Measurements from ENCODE around the gene TRIM47. TPM values are rescaled to one million over a fixed set of nuclear protein-coding genes. Genes with fewer than 3 reads are reported as not detected.

Gene TRIM47
- total RNA-seq, 1 donor from 2014 or later: 21.0 TPM

DNA sequence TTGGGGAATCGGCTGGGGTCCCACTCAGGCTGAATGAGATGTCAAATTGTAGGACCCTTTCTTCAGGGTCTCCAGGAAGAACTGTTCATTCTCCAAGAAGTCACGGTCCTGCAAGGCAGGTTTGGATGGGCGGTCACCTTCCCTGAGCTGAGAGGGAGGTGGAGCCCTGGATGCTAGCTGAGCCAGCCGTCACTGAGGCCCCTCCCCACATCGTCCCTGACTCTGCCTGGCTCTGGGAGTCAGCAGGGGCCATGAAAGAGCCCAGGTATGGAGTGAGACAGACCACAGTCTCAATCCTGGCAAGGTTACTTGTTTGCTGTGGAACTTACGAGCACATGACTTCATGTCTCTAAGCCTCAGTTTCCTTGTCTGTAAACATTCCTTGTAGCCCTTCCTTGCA, 32.3 kb upstream of the TRIM47 start:
- TF ChIP-seq, protein P1, sequence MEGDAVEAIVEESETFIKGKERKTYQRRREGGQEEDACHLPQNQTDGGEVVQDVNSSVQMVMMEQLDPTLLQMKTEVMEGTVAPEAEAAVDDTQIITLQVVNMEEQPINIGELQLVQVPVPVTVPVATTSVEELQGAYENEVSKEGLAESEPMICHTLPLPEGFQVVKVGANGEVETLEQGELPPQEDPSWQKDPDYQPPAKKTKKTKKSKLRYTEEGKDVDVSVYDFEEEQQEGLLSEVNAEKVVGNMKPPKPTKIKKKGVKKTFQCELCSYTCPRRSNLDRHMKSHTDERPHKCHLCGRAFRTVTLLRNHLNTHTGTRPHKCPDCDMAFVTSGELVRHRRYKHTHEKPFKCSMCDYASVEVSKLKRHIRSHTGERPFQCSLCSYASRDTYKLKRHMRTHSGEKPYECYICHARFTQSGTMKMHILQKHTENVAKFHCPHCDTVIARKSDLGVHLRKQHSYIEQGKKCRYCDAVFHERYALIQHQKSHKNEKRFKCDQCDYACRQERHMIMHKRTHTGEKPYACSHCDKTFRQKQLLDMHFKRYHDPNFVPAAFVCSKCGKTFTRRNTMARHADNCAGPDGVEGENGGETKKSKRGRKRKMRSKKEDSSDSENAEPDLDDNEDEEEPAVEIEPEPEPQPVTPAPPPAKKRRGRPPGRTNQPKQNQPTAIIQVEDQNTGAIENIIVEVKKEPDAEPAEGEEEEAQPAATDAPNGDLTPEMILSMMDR (IDR thresholded peaks at IDR 0.05): no peak
- H3K9me3 ChIP-seq: no peaks in the 10 kb centered on the region
- H3K27ac ChIP-seq: peak overlapping the region; percentile 2
- ATAC-seq: peak; percentile 28 to 54
- no peak for DNase-seq
- H3K4me1 ChIP-seq: peaks cover 36% of the 10 kb centered on the region
- H3K4me3 ChIP-seq: no peak overlapping the region
- peaks cover 8% of the 10 kb centered on the region for H3K36me3 ChIP-seq
- intact Hi-C loops (cut with DNase I): no loop called here
- no peaks in the 10 kb centered on the region for H3K27me3 ChIP-seq (ENCODE audit: low read depth)

GRCh38 chr17:75909812-75910274, 31.5 kb upstream of the TRIM47 start:
- TF ChIP-seq, protein P1 (IDR thresholded peaks at IDR 0.05): no peak
- DNase-seq: no peak
- intact Hi-C loops (cut with DNase I): loop anchor here (10.0 kb wide), 1 partner anchor 95 kb away; the partner anchor contains the start of gene CDK3
- Histone ChIP-seq H3K27ac (peak overlapping the region; percentile 64), H3K4me1 (peaks cover 43% of the 10 kb centered on the region), H3K36me3 (peaks cover 8% of the 10 kb centered on the region), H3K27me3 (ENCODE audit: low read depth) (no peaks in the 10 kb centered on the region), H3K4me3 (no peak overlapping the region), H3K9me3 (no peaks in the 10 kb centered on the region)
- ATAC-seq: no peak

DNA sequence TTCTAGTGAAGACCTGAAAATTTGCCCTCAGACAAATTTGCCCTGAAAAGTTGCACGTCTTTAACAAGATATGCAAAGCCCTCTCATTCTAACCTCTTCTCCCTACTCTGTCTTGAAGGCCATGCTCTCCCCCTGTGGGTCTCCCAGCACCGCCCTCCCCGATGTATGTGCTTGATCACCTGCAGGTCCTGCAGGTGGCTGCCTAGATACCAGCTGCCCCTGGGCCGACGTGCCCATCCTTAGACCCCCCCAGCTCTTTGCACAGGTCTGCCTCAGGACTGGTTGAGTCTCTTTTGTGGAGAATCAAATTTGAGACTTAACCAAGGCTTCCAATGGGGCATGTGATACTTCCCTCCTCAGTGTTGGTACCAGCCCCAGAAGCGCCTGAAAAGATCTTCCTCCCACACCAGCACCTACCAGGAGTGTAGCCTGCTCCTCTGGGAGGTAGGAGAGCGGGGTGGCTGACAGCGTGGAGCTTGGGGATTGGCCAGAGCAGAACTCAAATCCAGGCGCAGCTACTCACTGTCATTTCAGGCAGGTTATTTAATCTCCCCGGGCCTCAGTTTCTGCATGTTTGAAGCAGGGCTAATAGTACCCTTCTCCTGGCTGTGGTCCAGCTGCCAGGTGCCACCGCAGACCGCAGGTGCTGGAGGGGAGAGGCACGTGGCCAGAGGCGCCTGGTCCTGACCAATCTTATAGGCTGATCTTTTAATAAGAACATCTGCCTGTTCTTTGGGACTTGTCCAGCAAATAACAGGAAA, 30.9 kb upstream of the TRIM47 start:
- ATAC-seq: no peak
- no peaks in the 10 kb centered on the region for H3K9me3 ChIP-seq
- TF ChIP-seq, protein P1 (IDR thresholded peaks at IDR 0.05): no peak
- intact Hi-C loops (cut with DNase I): loop anchor here (10.0 kb wide), 1 partner anchor 96 kb away; the partner anchor contains the start of gene CDK3
- H3K4me1 ChIP-seq: peaks cover 44% of the 10 kb centered on the region
- no peaks in the 10 kb centered on the region for H3K27me3 ChIP-seq (ENCODE audit: low read depth)
- peaks cover 8% of the 10 kb centered on the region for H3K36me3 ChIP-seq
- DNase-seq: no peak
- H3K4me3 ChIP-seq: no peak overlapping the region
- peak overlapping the region; percentile 64 for H3K27ac ChIP-seq

GRCh38 chr17:75908201-75908600, 29.8 kb upstream of the TRIM47 start:
- TF ChIP-seq, protein P1 (IDR thresholded peaks at IDR 0.05): no peak
- H3K4me1 ChIP-seq: peaks cover 54% of the 10 kb centered on the region
- H3K36me3 ChIP-seq: peaks cover 3% of the 10 kb centered on the region
- peak overlapping the region; percentile 68 for H3K27ac ChIP-seq
- no peaks in the 10 kb centered on the region for H3K9me3 ChIP-seq
- intact Hi-C loops (cut with DNase I): loop anchor here (10.0 kb wide), 1 partner anchor 97 kb away; the partner anchor contains the start of gene CDK3
- no peaks in the 10 kb centered on the region for H3K27me3 ChIP-seq (ENCODE audit: low read depth)
- ATAC-seq (peak; percentile 70 to 71), DNase-seq (peak; percentile 84)
- H3K4me3 ChIP-seq: no peak overlapping the region

GRCh38 chr17:75906143-75906884, 27.9 kb upstream of the TRIM47 start:
- TF ChIP-seq, protein P1 (IDR thresholded peaks at IDR 0.05): no peak
- H3K4me1 ChIP-seq: peaks cover 55% of the 10 kb centered on the region
- ATAC-seq: no peak
- no peak for DNase-seq
- peaks cover 22% of the 10 kb centered on the region for H3K36me3 ChIP-seq
- intact Hi-C loops (cut with DNase I): loop anchor here (10.0 kb wide), 1 partner anchor 98 kb away; the partner anchor contains the start of gene CDK3
- H3K27me3 ChIP-seq (ENCODE audit: low read depth): no peaks in the 10 kb centered on the region
- H3K9me3 ChIP-seq: no peaks in the 10 kb centered on the region
- H3K27ac ChIP-seq: peak overlapping the region; percentile 91
- no peak overlapping the region for H3K4me3 ChIP-seq

Measured in lower lobe of right lung (tissue), 2 donors.